H4 (cell line): ENCODE results near the gene ZNF222. TPM values are rescaled to one million over a fixed set of nuclear protein-coding genes. Genes with fewer than 3 reads are reported as not detected.

ENCODE experiments used
- DNase-seq: peaks from one replicate; pipeline ENCODE4 v3.0.0-alpha.2; 2015; ENCODE audit warnings: low spot score
- total RNA-seq: library from RNA; depleted of rRNA; stranded (reverse); fragments of >200 nt; shearing (Covaris generic); gene quantifications from 2 replicates; pipeline ENCODE4 v1.2.3, GENCODE V29; 2014; rRNA removed

Gene ZNF222
- 3.9 and 6.2 TPM in 2 replicates for total RNA-seq

- DNase-seq, result peak; percentile 73
Observed at GRCh38 chr19:44025217-44025936, at the start of gene ZNF222. Gene ZNF222, plus strand, starts transcription at chr19:44025379. Its CDS starts 58 bp downstream, at chr19:44025437.

DNA sequence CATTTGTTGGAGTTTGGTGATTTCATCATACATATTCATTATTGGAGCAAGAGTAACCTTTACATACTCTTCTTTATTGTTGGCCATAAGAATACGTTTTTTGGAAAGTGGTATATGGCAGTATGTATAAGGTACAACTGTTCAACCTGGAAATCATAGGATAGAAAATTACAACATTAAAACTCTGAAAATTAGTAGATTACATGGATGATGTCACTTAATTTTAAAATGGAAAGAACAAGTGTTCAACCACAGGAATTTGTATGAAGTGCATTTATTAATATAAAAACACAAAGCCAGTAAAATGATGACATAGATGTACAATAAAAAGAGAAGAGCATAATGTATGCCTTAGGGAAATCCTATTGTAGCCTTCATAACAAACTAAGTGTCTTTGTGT lies 48.4 kb upstream of the ZNF222 start:
- DNase-seq, result no peak

GRCh38 chr19:43983544-43983911 lies 41.7 kb upstream of the ZNF222 start:
- no peak for DNase-seq

DNA sequence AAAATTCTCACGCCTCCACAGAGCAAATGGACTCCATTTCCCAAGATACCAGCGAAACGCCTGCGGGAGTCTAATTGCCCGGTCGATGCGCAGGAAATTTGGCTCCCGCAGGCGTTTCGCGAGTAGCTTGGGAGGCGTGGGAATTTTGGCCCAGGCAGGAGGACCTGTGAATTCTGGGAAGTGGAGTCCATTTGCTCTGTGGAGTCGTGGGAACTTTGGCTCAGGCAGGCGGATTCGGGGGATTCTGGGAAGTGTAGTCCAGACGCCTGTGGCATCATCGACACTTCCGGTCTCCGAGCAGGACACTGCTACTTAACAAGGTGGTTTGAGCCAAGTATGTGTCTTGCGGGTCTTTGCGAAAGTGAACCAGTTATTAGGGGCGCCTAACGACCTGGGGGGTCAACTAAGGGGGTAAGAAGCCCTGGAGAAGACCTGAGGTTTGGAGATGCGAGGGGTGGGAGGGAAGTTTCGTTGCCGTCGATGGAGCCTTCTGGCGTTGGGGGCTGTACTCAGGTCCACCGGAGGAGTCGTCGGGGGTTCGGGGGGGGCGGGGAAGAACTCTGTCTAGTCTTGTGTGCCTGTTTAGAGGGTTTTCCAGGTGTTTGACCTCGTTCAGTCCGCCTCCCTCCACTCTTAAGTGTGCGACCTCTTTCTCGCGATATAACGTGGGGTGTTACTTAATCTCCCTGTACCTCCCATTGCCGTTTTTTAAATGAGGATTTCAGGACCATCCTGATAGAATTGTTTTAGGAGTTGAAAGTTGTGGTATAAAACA lies 41.1 kb upstream of the ZNF222 start, which contains the start of gene ZNF155:
ZNF155 (plus strand) TSS at position 277 of the 775 bp plus-strand sequence. CDS start 4,356 bp downstream, outside the sequence.
- DNase-seq, result peak; percentile 91

- no peak for DNase-seq
Observed at GRCh38 chr19:43984687-43985000, 40.5 kb upstream of the ZNF222 start.

DNA sequence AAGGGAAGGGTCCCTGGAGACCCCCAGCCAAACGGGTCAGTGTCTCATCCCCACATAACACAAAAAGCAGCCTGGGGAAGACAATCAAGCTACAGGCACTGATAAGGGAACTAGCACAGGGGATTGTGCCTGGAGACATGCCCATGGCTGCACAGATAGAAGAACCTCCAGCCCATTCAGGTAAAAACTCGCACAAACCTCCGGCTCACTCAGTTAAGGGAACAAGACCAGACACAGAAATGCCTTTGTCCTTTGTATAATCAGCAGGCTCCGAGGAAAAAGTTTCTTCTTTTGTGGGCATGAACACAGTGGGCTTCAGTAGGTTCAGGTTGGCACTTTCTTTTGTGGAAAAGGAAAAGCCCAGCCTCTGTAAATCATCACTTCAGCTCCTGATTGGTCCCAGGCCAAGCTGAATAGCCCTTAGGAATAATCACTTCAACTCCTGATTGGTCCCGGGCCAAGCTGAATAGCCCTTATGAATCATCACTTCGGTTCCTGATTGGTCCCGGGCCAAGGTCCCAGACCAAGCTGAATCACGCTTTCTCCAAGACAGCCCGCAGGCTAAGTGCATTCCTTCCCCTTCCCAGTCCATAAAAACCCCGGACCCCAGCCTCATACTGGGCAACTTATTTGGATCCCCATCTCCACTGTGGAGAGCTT lies 27.4 kb upstream of the ZNF222 start:
- no peak for DNase-seq

GRCh38 chr19:44002212-44002565 lies 23.0 kb upstream of the ZNF222 start:
- no peak for DNase-seq

GRCh38 chr19:44002566-44003460 lies 22.4 kb upstream of the ZNF222 start, which contains the start of gene ZNF230:
Gene ZNF230, plus strand, starts transcription at chr19:44002957. Its CDS starts 4,122 bp downstream, at chr19:44007079.
- peak; percentile 88 for DNase-seq

- no peak for DNase-seq
Observed at GRCh38 chr19:44003461-44004009, 21.6 kb upstream of the ZNF222 start.

DNA sequence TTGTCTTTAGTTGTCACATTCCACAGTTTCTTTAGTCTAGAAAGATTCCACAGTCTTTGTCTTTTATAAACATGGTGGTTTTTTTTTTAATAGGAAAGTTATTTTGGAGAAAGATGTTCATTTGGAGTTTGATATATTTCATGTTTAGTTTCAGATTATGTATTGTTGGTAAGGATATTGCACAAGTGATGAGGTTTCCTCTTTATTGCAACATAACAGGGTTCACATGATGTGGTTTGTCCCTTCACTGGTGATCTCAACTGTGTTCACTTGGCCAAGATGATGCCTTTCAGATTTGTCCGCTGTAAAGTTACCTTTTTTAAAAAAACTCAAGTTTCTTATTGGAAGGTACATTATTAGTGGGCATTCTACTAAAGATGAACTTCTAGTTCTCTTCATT lies 19.2 kb upstream of the ZNF222 start:
- no peak for DNase-seq

- DNase-seq, result no peak
Observed at GRCh38 chr19:44007473-44007872, 17.7 kb upstream of the ZNF222 start.

- DNase-seq, result no peak
Observed at GRCh38 chr19:44010468-44010867, 14.7 kb upstream of the ZNF222 start.

DNA sequence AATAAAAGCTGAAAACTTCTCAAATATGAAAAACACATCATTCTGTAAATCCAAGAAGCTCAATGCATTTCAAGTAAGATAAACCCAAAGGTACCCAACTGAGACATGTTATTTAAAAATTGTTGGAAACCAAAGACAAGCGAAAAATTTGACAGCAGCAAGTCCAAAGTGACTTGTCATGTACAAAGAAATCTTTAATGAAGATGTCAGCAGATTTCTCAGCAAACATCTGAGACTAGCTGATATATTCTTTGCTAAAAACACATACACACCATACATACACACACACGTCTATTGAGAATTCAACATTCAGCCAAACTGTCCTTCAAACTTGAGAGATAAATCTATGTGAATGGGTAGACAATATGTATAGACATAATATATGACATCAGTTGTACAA lies 5.7 kb upstream of the ZNF222 start:
- DNase-seq, result no peak

DNA sequence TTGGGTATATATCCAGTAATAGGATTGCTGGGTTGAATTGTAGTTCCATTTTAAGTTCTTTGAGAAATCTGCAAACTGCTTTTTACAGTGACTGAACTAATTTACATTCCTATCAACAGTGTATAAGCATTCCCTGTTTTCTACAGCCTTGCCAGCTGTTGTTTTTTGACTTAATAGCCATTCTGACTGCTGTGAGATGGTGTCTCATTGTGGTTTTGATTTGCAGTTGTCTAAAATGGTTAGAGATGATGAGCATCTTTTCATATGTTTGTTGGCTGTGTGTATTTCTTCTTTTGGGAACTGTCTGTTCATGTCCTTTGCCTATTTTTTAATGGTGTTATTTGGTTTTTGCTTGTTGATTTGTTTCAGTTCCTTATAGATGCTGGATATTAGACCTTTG lies 4.0 kb upstream of the ZNF222 start:
- no peak for DNase-seq

DNA sequence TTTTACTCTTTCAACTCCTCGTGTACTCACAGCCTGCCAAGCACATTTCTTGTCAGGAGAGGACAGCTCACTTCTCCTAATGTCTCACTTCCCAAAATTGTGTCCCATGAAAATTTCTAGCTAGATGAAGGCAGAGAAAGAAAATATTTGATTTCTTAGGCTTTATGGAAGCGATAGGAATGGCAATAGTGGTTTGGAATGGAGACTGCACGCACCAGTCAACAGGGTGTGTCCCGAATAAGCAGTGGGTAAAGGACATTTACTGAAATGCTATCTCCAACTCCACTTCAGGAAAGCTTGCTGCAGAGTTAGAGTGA lies 321 bp upstream of the ZNF222 start:
- no peak for DNase-seq

DNA sequence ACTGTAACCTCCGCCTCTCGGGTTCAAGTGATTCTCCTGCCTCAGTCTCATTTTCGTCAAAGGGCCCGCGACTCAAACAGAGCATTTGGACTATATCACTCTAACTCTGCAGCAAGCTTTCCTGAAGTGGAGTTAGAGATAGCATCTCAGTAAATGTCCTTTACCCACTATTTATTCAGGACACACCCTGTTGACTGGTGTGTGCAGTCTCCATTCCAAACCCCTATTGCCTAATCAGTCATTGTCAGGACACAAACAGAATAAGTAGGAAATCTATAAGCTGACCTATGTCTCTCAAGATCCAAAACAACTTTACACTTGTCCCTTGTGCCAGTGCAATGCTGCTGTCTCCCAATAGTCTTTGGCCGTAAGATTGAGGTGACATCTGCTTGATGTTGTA lies 1.4 kb downstream of the ZNF222 start:
- DNase-seq, result no peak

DNA sequence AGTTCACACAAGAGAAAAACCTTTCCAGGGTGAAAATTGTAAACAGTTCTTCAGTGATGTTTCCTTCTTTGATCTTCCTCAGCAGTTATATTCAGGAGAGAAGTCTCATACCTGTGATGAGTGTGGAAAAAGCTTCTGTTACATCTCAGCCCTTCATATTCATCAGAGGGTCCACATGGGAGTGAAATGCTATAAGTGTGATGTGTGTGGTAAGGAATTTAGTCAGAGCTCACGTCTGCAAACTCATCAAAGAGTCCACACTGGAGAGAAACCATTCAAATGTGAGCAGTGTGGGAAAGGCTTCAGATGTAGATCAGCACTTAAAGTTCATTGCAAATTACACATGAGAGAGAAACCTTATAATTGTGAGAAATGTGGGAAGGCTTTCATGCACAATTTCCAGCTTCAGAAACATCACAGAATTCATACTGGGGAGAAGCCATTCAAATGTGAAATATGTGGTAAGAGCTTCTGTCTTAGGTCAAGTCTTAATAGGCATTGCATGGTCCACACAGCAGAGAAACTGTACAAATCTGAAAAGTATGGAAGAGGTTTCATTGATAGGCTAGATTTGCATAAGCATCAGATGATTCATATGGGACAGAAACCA lies 6.9 kb downstream of the ZNF222 start:
- DNase-seq, result no peak

DNA sequence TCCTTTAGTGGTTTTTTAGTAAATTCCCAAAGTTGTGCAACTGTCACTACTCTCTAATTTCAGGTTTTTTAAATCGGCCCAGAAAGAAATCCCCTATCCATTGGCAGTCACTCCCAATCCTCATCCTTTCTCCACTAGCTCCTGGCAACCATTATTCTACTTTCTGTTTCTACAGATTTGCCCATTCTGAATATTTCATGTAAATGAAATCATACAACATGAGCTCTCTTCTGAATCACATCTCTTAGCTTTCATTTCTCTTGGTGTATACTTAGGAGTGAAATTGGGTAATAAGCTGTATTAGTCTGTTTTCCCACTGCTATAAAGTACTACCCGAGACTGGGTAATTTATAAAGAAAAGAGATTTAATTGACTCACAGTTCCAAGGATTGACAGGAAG lies 17.0 kb downstream of the ZNF222 start:
- DNase-seq, result no peak

GRCh38 chr19:44050740-44051649 lies 25.8 kb downstream of the ZNF222 start:
- DNase-seq, result no peak
